ENCODE data around the gene GULP1. TPM values are rescaled to one million over a fixed set of nuclear protein-coding genes. Genes with fewer than 3 reads are reported as not detected.

Gene GULP1
- total and polyA plus RNA-seq, 2 experiments from 2014 or later = 94.6 to 181 TPM

- Histone ChIP-seq H2AFZ (no peak overlapping the region), H3F3A (replicated peaks; ENCODE audit: low read depth) (peaks cover 7% of the 10 kb centered on the region; the same call in 1 of the 2 replicates), H3K27ac (ENCODE audit: low read depth) (peak overlapping the region; percentile 91), H4K20me1 (replicated peaks; ENCODE audit: insufficient read depth) (no peaks in the 10 kb centered on the region), H3K4me3 (peak overlapping the region; percentile 30), H3K4me2 (peak overlapping the region; percentile 73), H3K27me3 (ENCODE audit: insufficient read depth) (no peaks in the 10 kb centered on the region), H3K36me3 (ENCODE audit: insufficient read depth) (no peaks in the 10 kb centered on the region), H3K79me2 (replicated peaks; ENCODE audit: insufficient read depth) (no peaks in the 10 kb centered on the region), H3K4me1 (ENCODE audit: insufficient read depth) (peaks cover 57% of the 10 kb centered on the region), H3K9me2 (ENCODE audit: insufficient read depth) (peaks cover 6% of the 10 kb centered on the region; the same call in 1 of the 2 replicates)
- DNase-seq (ENCODE audit: low spot score) (peak; percentile 69), ATAC-seq (peak; percentile 77)
- Mint-ChIP-seq H3K4me1 (peaks cover 68% of the 10 kb centered on the region), H3K36me3 (ENCODE audit: low read depth) (peaks cover 22% of the 10 kb centered on the region; the same call in 2 of the 3 replicates), H3K27me3 (ENCODE audit: insufficient read depth, low read depth, poor library complexity) (peaks cover 8% of the 10 kb centered on the region), H3K9me3 (peaks cover 4% of the 10 kb centered on the region; the same call in 1 of the 3 replicates), H3K27ac (peak overlapping the region; percentile 89), H3K4me3 (peak overlapping the region; percentile 64)
- no peak for TF ChIP-seq REST (IDR thresholded peaks at IDR 0.05; ENCODE audit: unreplicated experiment)
- no peak for TF ChIP-seq EZH2phosphoT487 (IDR thresholded peaks at IDR 0.05; ENCODE audit: unreplicated experiment)
- 0 out of 2 replicates have a peak, but pooled peaks have one; percentile 20 for TF ChIP-seq ZNF462 (CRISPR knock-in tag; IDR thresholded peaks at IDR 0.05)
- TF ChIP-seq ZNF114 (CRISPR knock-in tag; IDR thresholded peaks at IDR 0.05) = no peak
- no peak for TF ChIP-seq CTCF (conservative IDR thresholded peaks at IDR 0.05; ENCODE audit: low read depth in 2 of 2)
- TF ChIP-seq POLR2AphosphoS5 (IDR thresholded peaks at IDR 0.05; ENCODE audit: low read depth) = no peak
These were observed 13.1 kb upstream of the GULP1 start for GRCh38 chr2:188278388-188279092.

Measured in GM23338 (cell line).